Tongue (tissue), 2 donors: ENCODE measurements around the gene MED19. TPM values are rescaled to one million over a fixed set of nuclear protein-coding genes. Genes with fewer than 3 reads are reported as not detected.

Experiments used
- small RNA-seq: library from RNA; depleted of rRNA; stranded (forward); fragments of <200 nt; gene quantifications from one replicate; pipeline ENCODE3, GENCODE V24; 2014; ENCODE audit warnings: low replicate concordance
- total RNA-seq: library from RNA; depleted of rRNA; stranded (reverse); fragments of >200 nt; gene quantifications from one replicate; pipeline ENCODE4 v1.2.3, GENCODE V29; 2014

Gene MED19
- total RNA-seq, 1 donor from 2014 or later = 11.0 TPM

Small RNA genes within 50 kb of the gene (small RNA-seq; reads per million reads assigned to genes)
- gene TMX2-CTNND1 = not detected

Other genes starting within 250 kb of the MED19 start
- 9.1 TPM for gene SLC43A1, start 196.5 kb downstream of the MED19 start, total RNA-seq
- gene TIMM10, start 181.5 kb downstream of the MED19 start, total RNA-seq = 16.8 TPM
- 107 TPM for gene SMTNL1, start 174.6 kb downstream of the MED19 start, total RNA-seq
- gene UBE2L6, start 144.5 kb downstream of the MED19 start, total RNA-seq = 12.9 TPM
- 20.8 TPM for gene SERPING1, start 114.5 kb downstream of the MED19 start, total RNA-seq
- gene YPEL4, start 62.3 kb downstream of the MED19 start, total RNA-seq = 1.1 TPM
- 14.3 TPM for gene CLP1, start 54.5 kb downstream of the MED19 start, total RNA-seq
- gene ZDHHC5, start 44.1 kb downstream of the MED19 start, total RNA-seq = 29.7 TPM
- gene TMX2, start 378 bp upstream of the MED19 start, total RNA-seq = 34.8 TPM
- gene SELENOH, start 29.3 kb upstream of the MED19 start, total RNA-seq = 73.2 TPM
- gene BTBD18, start 39.6 kb upstream of the MED19 start, total RNA-seq = not detected
- 185 TPM for gene CTNND1, start 49.6 kb upstream of the MED19 start, total RNA-seq